Natural killer cell treated with Interleukin-12 subunit alpha and Interleukin-12 subunit beta and Interleukin-15 and Interleukin-18, amount 100 ng/mL, for 72 hours (primary cell): ENCODE data around the gene NINJ2. TPM values are rescaled to one million over a fixed set of nuclear protein-coding genes. Genes with fewer than 3 reads are reported as not detected.
"Not testable (repeated sequence)": the region's sequence is repeated elsewhere in the genome, so short reads cannot be mapped to it uniquely, and the experiment has no call there.

ENCODE experiments used
- ATAC-seq, 2 donors: fragments of 150-1000 bp; cut with Tn5 transposase in 1 of 2; sonication (Bioruptor Pico), chemical (Tn5 transposase) in 1 of 2; 2 replicates each; pipeline ENCODE4 v1.10.0; 2021
- DNase-seq: peaks from one replicate; pipeline ENCODE4 v3.0.0; 2022; ENCODE audit warnings: low spot score
- H3K27ac Mint-ChIP-seq, 2 donors: 1 replicate in 1 of 2; 2 replicates in 1 of 2; pipeline ENCODE4 v1.8.0; 2022; ENCODE audit warnings: mixed read lengths in 2 of 2, mild to moderate bottlenecking in 1 of 2, moderate library complexity in 1 of 2
- H3K27me3 Mint-ChIP-seq, 2 donors: 1 replicate in 1 of 2; 2 replicates in 1 of 2; pipeline ENCODE4 v1.8.0; 2022; ENCODE audit warnings: mixed read lengths in 2 of 2
- H3K36me3 Mint-ChIP-seq: one replicate; pipeline ENCODE4 v1.8.0; 2022; ENCODE audit warnings: mixed read lengths
- H3K4me1 Mint-ChIP-seq, 2 donors: 1 replicate in 1 of 2; 2 replicates in 1 of 2; pipeline ENCODE4 v1.8.0; 2022; ENCODE audit warnings: low read depth in 2 of 2, mixed read lengths in 2 of 2, mild to moderate bottlenecking in 1 of 2
- H3K4me3 Mint-ChIP-seq: one replicate; pipeline ENCODE4 v1.8.0; 2022; ENCODE audit warnings: mixed read lengths
- H3K9me3 Mint-ChIP-seq: 2 replicates; pipeline ENCODE4 v1.8.0; 2022; ENCODE audit warnings: mixed read lengths
- total RNA-seq, 2 donors: library from RNA; stranded (reverse); gene quantifications; one replicate each; pipeline ENCODE4 v1.2.3, GENCODE V29; 2022

NINJ2 gene
- total RNA-seq, 2 donors from 2014 or later = 8.6 to 15.3 TPM

DNA sequence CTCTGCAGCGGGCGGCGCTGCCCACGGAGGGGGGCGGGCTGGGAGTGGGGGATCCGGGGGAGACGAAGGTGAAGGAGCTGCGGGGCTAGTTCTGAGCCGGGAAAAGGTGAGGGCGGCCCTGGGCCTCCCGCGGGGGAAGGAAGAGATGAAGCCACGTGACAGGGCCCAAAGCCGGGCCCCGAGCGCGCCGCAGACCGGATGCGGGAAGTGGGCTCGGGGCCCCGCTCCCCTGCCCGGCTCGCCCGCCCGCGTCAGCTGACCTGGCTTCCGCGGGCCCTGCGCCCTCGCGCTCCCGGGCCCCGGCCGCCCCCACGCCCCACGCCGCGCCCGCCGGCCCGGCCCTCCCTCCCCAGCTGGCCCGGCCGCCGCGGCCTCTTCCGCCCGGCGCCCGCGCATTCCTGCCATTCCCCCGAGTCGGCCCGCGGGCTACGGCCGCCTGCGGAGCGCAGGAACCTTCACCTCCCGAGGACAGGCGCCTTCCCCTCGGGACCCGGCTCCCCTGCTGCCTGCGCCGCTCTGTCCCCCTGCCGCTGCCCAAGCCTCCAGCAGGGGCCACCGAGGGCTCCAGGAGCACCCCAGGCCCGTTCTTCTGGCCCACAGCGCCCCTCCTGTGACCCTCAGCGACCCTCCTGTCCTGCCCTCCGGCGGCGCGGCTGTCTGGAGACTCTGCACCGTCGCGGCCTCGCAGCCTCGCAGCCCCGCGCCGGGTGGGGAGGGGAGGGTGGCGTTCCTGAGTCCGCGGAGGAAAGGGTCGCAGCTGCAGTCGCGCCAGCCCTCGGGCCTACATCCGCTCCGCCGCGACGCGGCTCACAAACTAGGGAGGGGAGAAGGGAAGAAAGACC, 20.4 kb downstream of the NINJ2 start:
- ATAC-seq (peak; percentile 95), DNase-seq (peak; percentile 91)
- Mint-ChIP-seq H3K9me3 (no peaks in the 10 kb centered on the region), H3K4me3 (peak overlapping the region; percentile 87), H3K27ac (peak overlapping the region; percentile 88 to 96), H3K36me3 (no peaks in the 10 kb centered on the region), H3K4me1 (peaks cover 42 to 45% of the 10 kb centered on the region in 2 donors), H3K27me3 (no peaks in the 10 kb centered on the region)

DNA sequence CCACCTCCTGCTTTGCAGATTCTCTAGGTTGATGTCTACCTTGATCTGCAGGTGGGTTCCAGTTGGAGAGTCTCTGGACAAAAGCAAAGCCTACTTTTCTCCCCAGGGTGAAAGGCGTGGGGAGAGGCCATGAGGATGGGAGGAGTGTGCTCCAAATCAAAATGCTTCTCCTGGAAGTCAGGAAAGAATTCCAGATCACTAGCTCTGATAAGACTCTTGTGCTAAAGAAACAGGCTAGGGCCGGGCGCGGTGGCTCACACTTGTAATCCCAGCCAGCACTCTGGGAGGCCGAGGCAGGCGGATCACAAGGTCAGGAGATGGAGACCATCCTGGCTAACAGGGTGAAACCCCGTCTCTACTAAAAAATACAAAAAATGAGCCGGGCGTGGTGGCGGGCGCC, 21.9 kb downstream of the NINJ2 start:
- H3K36me3 Mint-ChIP-seq, H3K4me3 Mint-ChIP-seq, H3K27me3 Mint-ChIP-seq, DNase-seq, ATAC-seq, H3K9me3 Mint-ChIP-seq: not testable (repeated sequence)
- H3K4me1 Mint-ChIP-seq = peaks cover 40 to 45% of the 10 kb centered on the region in 2 donors
- H3K27ac Mint-ChIP-seq = peak overlapping the region; percentile 83 to 88

DNA sequence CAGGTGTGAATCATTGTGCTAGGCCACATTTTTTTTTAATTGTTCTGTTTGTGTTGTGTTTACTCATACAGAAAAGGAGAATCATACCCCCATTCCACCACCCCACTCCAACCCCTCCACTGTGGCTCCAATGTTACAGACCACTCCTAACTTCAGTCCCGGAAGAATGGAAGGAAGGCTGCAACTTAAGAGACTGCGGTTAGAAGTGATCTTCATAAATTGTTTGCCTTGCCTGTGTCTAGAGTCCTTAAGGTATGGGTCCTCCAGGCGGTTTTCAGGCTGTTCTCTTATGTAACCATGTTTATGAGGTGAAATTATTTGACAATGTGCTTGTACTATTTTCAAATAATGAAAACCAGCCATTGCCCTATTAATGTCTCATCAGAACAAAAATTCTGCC, 22.5 kb downstream of the NINJ2 start:
- Mint-ChIP-seq H3K36me3 (no peaks in the 10 kb centered on the region), H3K27ac (peak overlapping the region; percentile 73 to 83), H3K4me3 (no peak overlapping the region), H3K27me3 (no peaks in the 10 kb centered on the region), H3K4me1 (peaks cover 39 to 44% of the 10 kb centered on the region in 2 donors), H3K9me3 (no peaks in the 10 kb centered on the region)
- ATAC-seq = no peak
- DNase-seq = no peak

GRCh38 chr12:639988-640387, 23.3 kb downstream of the NINJ2 start:
- Mint-ChIP-seq H3K27ac (peak overlapping the region; percentile 73 to 83), H3K36me3 (no peaks in the 10 kb centered on the region), H3K27me3 (no peaks in the 10 kb centered on the region), H3K9me3 (no peaks in the 10 kb centered on the region), H3K4me3 (no peak overlapping the region), H3K4me1 (peaks cover 32 to 36% of the 10 kb centered on the region in 2 donors)
- DNase-seq = no peak
- no peak for ATAC-seq

GRCh38 chr12:639566-639965, 23.7 kb downstream of the NINJ2 start:
- ATAC-seq = no peak
- Mint-ChIP-seq H3K9me3 (no peaks in the 10 kb centered on the region), H3K4me3 (no peak overlapping the region), H3K4me1 (peaks cover 32 to 36% of the 10 kb centered on the region in 2 donors), H3K36me3 (no peaks in the 10 kb centered on the region), H3K27ac (peak overlapping the region; percentile 73 to 83), H3K27me3 (no peaks in the 10 kb centered on the region)
- DNase-seq = no peak

DNA sequence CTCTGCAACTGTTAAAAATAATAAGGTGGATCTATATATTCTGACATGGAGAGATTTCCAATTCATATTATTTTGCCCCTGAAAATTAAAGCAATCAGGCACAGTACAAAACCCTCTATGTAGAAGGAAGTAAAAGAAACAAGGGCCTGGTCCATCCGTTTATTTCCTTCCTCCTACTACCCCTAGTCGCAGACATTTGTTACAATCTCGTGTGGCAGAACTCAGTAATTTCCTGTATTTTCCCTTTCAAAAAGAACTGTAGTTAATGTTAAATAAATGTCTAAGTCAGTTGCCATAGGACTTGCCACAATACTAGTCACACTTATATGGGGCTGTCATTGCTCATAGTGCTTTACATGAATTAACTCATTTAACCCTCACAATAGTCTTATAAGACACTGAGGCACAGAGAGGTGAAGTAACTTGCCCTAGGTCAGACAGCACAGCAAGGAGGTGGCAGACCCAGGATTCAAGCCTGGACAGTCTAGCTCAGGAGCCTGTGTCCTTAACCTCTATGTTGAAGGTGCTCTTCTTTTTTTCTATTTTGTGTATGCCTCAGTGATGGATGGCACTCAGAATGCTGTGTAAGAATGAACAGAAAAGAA, 24.2 kb downstream of the NINJ2 start:
- Mint-ChIP-seq H3K4me3 (no peak overlapping the region), H3K27me3 (no peaks in the 10 kb centered on the region), H3K9me3 (no peaks in the 10 kb centered on the region), H3K36me3 (no peaks in the 10 kb centered on the region), H3K27ac (peak overlapping the region; percentile 73 to 83), H3K4me1 (peaks cover 28 to 30% of the 10 kb centered on the region in 2 donors)
- no peak for DNase-seq
- no peak for ATAC-seq

DNA sequence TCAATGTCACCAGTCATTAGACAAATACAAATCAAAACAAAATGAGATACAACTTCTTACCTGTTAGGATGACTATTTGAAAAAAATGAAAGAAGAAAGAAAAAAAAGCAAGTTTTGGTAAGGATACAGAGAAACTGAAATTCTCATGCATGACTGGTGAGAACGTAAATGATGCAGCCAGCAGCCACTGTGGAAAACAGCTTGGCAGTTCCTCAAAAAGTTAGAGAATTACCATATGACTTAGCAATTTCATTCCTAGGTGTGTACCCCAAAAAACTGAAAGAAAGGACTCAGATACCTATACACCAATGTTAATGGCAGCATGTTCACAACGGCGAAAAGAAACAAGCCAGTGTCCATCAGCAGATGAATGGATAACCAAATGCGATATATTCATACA, 26.6 kb downstream of the NINJ2 start:
- Mint-ChIP-seq H3K4me1 (peaks cover 24 to 33% of the 10 kb centered on the region in 2 donors), H3K4me3 (no peak overlapping the region), H3K9me3 (no peaks in the 10 kb centered on the region), H3K36me3 (no peaks in the 10 kb centered on the region), H3K27ac (no peak overlapping the region), H3K27me3 (no peaks in the 10 kb centered on the region)
- ATAC-seq (no peak), DNase-seq (no peak)

GRCh38 chr12:633731-634130, 29.5 kb downstream of the NINJ2 start:
- peaks cover 15 to 30% of the 10 kb centered on the region in 2 donors for H3K4me1 Mint-ChIP-seq
- no peaks in the 10 kb centered on the region for H3K36me3 Mint-ChIP-seq
- H3K9me3 Mint-ChIP-seq = no peaks in the 10 kb centered on the region
- ATAC-seq = no peak
- no peaks in the 10 kb centered on the region for H3K27me3 Mint-ChIP-seq
- no peak for DNase-seq
- H3K27ac Mint-ChIP-seq = peak overlapping the region in 1 of 2 donors; percentile 6
- H3K4me3 Mint-ChIP-seq = no peak overlapping the region

DNA sequence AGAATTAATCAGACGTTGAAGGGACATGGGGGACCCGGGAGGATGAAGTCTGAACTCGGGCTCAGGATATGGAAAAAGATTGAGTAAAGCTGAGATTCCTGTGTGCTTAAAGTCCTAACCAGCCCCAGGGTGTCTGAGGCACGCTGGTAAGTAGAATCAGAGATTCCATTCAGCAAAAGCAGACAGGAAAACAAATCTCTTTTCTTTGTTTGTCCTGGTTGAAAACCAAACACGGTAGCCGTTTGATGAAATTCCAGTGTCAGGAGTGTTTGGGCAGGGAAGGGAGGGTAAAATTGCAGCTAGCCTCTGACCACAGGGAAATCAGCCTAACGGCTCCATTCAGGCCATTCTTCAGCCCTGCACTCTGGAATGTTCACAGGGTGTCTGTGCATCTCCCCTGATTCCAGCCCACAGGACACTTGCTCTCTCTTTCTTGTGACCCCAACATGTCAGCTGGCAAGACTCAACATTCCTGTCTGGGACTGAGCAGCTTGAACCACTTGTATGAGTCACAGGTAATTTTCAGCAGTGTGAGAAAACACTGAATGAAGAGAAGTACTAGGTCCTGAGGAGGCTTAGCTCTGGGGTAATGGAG, 31.0 kb downstream of the NINJ2 start:
- Mint-ChIP-seq H3K4me3 (peak overlapping the region; percentile 96), H3K27me3 (no peaks in the 10 kb centered on the region), H3K4me1 (peaks cover 19 to 31% of the 10 kb centered on the region in 2 donors), H3K27ac (peak overlapping the region; percentile 36 to 91), H3K9me3 (no peaks in the 10 kb centered on the region), H3K36me3 (no peaks in the 10 kb centered on the region)
- no peak for DNase-seq
- peak in 1 of 2 donors; percentile 10 for ATAC-seq

GRCh38 chr12:630656-631632, 32.3 kb downstream of the NINJ2 start:
- Mint-ChIP-seq H3K27me3 (no peaks in the 10 kb centered on the region), H3K4me1 (peaks cover 17 to 31% of the 10 kb centered on the region in 2 donors), H3K27ac (peak overlapping the region; percentile 36 to 91), H3K36me3 (no peaks in the 10 kb centered on the region), H3K9me3 (no peaks in the 10 kb centered on the region), H3K4me3 (peak overlapping the region; percentile 96)
- ATAC-seq (peak in 1 of 2 donors; percentile 99), DNase-seq (no peak)

DNA sequence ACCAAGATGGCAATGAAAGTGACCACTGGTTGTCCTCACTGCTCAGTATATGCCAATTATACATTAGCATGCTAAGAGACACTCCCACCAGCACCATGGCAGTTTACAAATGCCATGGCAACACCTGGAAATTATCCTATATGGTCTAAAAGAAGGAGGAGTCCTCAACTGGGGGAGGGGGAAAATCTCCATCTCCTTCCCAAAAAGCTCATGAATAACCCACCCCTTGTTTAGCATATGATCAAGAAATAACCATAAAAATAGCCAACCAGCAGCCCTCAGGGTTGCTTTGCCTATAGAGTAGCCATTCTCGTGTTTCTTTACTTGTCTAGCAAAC, 34.5 kb downstream of the NINJ2 start:
- H3K4me3 Mint-ChIP-seq, H3K9me3 Mint-ChIP-seq, H3K36me3 Mint-ChIP-seq, DNase-seq, ATAC-seq, H3K27me3 Mint-ChIP-seq: not testable (repeated sequence)
- peaks cover 23 to 44% of the 10 kb centered on the region in 2 donors for H3K4me1 Mint-ChIP-seq
- H3K27ac Mint-ChIP-seq = peak overlapping the region in 1 of 2 donors; percentile 91

GRCh38 chr12:627863-628741, 35.1 kb downstream of the NINJ2 start:
- no peaks in the 10 kb centered on the region for H3K36me3 Mint-ChIP-seq
- no peak overlapping the region for H3K27ac Mint-ChIP-seq
- no peak for ATAC-seq
- H3K4me3 Mint-ChIP-seq = no peak overlapping the region
- peaks cover 28 to 50% of the 10 kb centered on the region in 2 donors for H3K4me1 Mint-ChIP-seq
- no peak for DNase-seq
- H3K9me3 Mint-ChIP-seq = no peaks in the 10 kb centered on the region
- no peaks in the 10 kb centered on the region for H3K27me3 Mint-ChIP-seq
